Activated CD4-positive, alpha-beta memory T cell treated with anti-CD3 and anti-CD28 coated beads for 36 hours (primary cell): ENCODE data around the gene DVL2. TPM values are rescaled to one million over a fixed set of nuclear protein-coding genes. Genes with fewer than 3 reads are reported as not detected.
A peak's percentile ranks its signal among the peaks of the same experiment; 100 is the strongest.

ENCODE experiments used
- CTCF ChIA-PET: fragments of 350-600 bp; sonication (Branson Sonifier 250); formaldehyde crosslinking; loops from one replicate; lab custom pipeline; 2021; ENCODE audit warnings: antibody characterized with exemption, inconsistent platforms; lab: Charles Lee
- POLR2A ChIA-PET: fragments of 350-600 bp; sonication (Branson Sonifier 250); formaldehyde crosslinking; loops from one replicate; lab custom pipeline; 2021; ENCODE audit warnings: antibody characterized with exemption; lab: Charles Lee
- DNase-seq: peaks from one replicate; pipeline ENCODE4 v3.0.0-alpha.2; 2020
- H3K27ac Mint-ChIP-seq: one replicate; pipeline ENCODE4 v1.8.0; 2021; ENCODE audit warnings: mixed read lengths
- H3K27me3 Mint-ChIP-seq: one replicate; pipeline ENCODE4 v1.8.0; 2021; ENCODE audit warnings: mixed read lengths
- H3K36me3 Mint-ChIP-seq: one replicate; pipeline ENCODE4 v1.8.0; 2021; ENCODE audit warnings: mixed read lengths
- H3K4me1 Mint-ChIP-seq: one replicate; pipeline ENCODE4 v1.8.0; 2021; ENCODE audit warnings: low read depth, mixed read lengths
- H3K4me3 Mint-ChIP-seq: one replicate; pipeline ENCODE4 v1.8.0; 2021; ENCODE audit warnings: mild to moderate bottlenecking, mixed read lengths
- H3K9me3 Mint-ChIP-seq: one replicate; pipeline ENCODE4 v1.8.0; 2021; ENCODE audit warnings: mixed read lengths
- intact Hi-C: fragments of 100-400 bp; cut with micrococcal nuclease; formaldehyde crosslinking; loops from one replicate; pipeline ENCODE4 v1.15.1; 2023
- total RNA-seq, 2 experiments: library from RNA; stranded (reverse); gene quantifications; one replicate each; pipeline ENCODE4 v1.2.3, GENCODE V29; 2021

DVL2 gene
- total RNA-seq, 2 experiments from 2014 or later, result 44.7 to 48.2 TPM

GRCh38 chr17:7207120-7208001, 27.0 kb downstream of the DVL2 start:
- DNase-seq, result no peak
- CTCF ChIA-PET, result no interaction called here
- POLR2A ChIA-PET, result no interaction called here
- Mint-ChIP-seq H3K36me3 (no peaks in the 10 kb centered on the region), H3K27me3 (peaks cover 6% of the 10 kb centered on the region), H3K4me3 (no peak overlapping the region), H3K27ac (no peak overlapping the region), H3K9me3 (no peaks in the 10 kb centered on the region), H3K4me1 (peaks cover 21% of the 10 kb centered on the region)
- intact Hi-C loops, result no loop called here

GRCh38 chr17:7205561-7205960, 28.8 kb downstream of the DVL2 start:
- intact Hi-C loops, result loop anchor here (1.0 kb wide), 1 partner anchor 9 kb away; no protein-coding TSS in a partner anchor
- peak overlapping the region; percentile 36 for H3K4me3 Mint-ChIP-seq
- no peaks in the 10 kb centered on the region for H3K9me3 Mint-ChIP-seq
- no peaks in the 10 kb centered on the region for H3K27me3 Mint-ChIP-seq
- H3K27ac Mint-ChIP-seq, result peak overlapping the region; percentile 30
- no peaks in the 10 kb centered on the region for H3K36me3 Mint-ChIP-seq
- H3K4me1 Mint-ChIP-seq, result peaks cover 21% of the 10 kb centered on the region
- CTCF ChIA-PET, result interaction anchor here (1.3 kb wide), 1 partner anchor 91 kb away, joined by 5 read pairs; no protein-coding TSS in a partner anchor
- POLR2A ChIA-PET, result interaction anchor here (2.2 kb wide), 1 partner anchor 9 kb away, joined by 7 read pairs; no protein-coding TSS in a partner anchor
- no peak for DNase-seq

- H3K9me3 Mint-ChIP-seq, result no peaks in the 10 kb centered on the region
- H3K4me3 Mint-ChIP-seq, result peak overlapping the region; percentile 36
- peak overlapping the region; percentile 30 for H3K27ac Mint-ChIP-seq
- intact Hi-C loops, result loop anchor here (1.0 kb wide), 1 partner anchor 9 kb away; no protein-coding TSS in a partner anchor
- ChIA-PET CTCF (interaction anchor here (1.0 to 1.3 kb wide), 2 partner anchors 72 to 91 kb away, joined by 3 to 5 read pairs; no protein-coding TSS in a partner anchor), POLR2A (interaction anchor here (0.9 to 2.2 kb wide), 2 partner anchors 9 to 14 kb away, joined by 3 to 7 read pairs; partner anchors contain the start of gene DLG4)
- no peaks in the 10 kb centered on the region for H3K27me3 Mint-ChIP-seq
- H3K36me3 Mint-ChIP-seq, result no peaks in the 10 kb centered on the region
- peaks cover 21% of the 10 kb centered on the region for H3K4me1 Mint-ChIP-seq
- DNase-seq, result peak; percentile 94
Observed at GRCh38 chr17:7204828-7205461, 29.4 kb downstream of the DVL2 start.

- no peaks in the 10 kb centered on the region for H3K9me3 Mint-ChIP-seq
- H3K4me1 Mint-ChIP-seq, result peaks cover 21% of the 10 kb centered on the region
- H3K36me3 Mint-ChIP-seq, result no peaks in the 10 kb centered on the region
- intact Hi-C loops, result no loop called here
- DNase-seq, result no peak
- CTCF ChIA-PET, result interaction anchor here (1.0 to 1.3 kb wide), 2 partner anchors 71 to 92 kb away, joined by 3 to 5 read pairs; no protein-coding TSS in a partner anchor
- POLR2A ChIA-PET, result interaction anchor here (0.9 to 2.2 kb wide), 2 partner anchors 10 to 15 kb away, joined by 3 to 7 read pairs; partner anchors contain the start of gene DLG4
- no peaks in the 10 kb centered on the region for H3K27me3 Mint-ChIP-seq
- H3K4me3 Mint-ChIP-seq, result peak overlapping the region; percentile 36
- H3K27ac Mint-ChIP-seq, result peak overlapping the region; percentile 30
Observed at GRCh38 chr17:7204336-7204735, 30.0 kb downstream of the DVL2 start.

- Mint-ChIP-seq H3K27me3 (no peaks in the 10 kb centered on the region), H3K9me3 (no peaks in the 10 kb centered on the region), H3K27ac (no peak overlapping the region), H3K4me3 (no peak overlapping the region), H3K36me3 (no peaks in the 10 kb centered on the region), H3K4me1 (peaks cover 21% of the 10 kb centered on the region)
- ChIA-PET POLR2A (no interaction called here), CTCF (interaction anchor here (1.1 kb wide), 1 partner anchor 93 kb away, joined by 3 read pairs; no protein-coding TSS in a partner anchor)
- intact Hi-C loops, result no loop called here
- no peak for DNase-seq
Observed at GRCh38 chr17:7203391-7203790, 30.9 kb downstream of the DVL2 start.

- Mint-ChIP-seq H3K9me3 (no peaks in the 10 kb centered on the region), H3K36me3 (no peaks in the 10 kb centered on the region), H3K27me3 (no peaks in the 10 kb centered on the region), H3K4me3 (no peak overlapping the region), H3K4me1 (no peaks in the 10 kb centered on the region), H3K27ac (no peak overlapping the region)
- POLR2A ChIA-PET, result no interaction called here
- no peak for DNase-seq
- CTCF ChIA-PET, result no interaction called here
- intact Hi-C loops, result no loop called here
Observed at GRCh38 chr17:7196651-7197401, 37.5 kb downstream of the DVL2 start.

GRCh38 chr17:7195971-7196370, 38.3 kb downstream of the DVL2 start:
- intact Hi-C loops, result no loop called here
- H3K36me3 Mint-ChIP-seq, result no peaks in the 10 kb centered on the region
- no peak overlapping the region for H3K27ac Mint-ChIP-seq
- no peak overlapping the region for H3K4me3 Mint-ChIP-seq
- ChIA-PET CTCF (no interaction called here), POLR2A (no interaction called here)
- no peaks in the 10 kb centered on the region for H3K4me1 Mint-ChIP-seq
- H3K9me3 Mint-ChIP-seq, result no peaks in the 10 kb centered on the region
- H3K27me3 Mint-ChIP-seq, result no peaks in the 10 kb centered on the region
- no peak for DNase-seq

- H3K27me3 Mint-ChIP-seq, result no peaks in the 10 kb centered on the region
- ChIA-PET CTCF (no interaction called here), POLR2A (no interaction called here)
- intact Hi-C loops, result no loop called here
- H3K36me3 Mint-ChIP-seq, result no peaks in the 10 kb centered on the region
- H3K9me3 Mint-ChIP-seq, result no peaks in the 10 kb centered on the region
- no peaks in the 10 kb centered on the region for H3K4me1 Mint-ChIP-seq
- H3K4me3 Mint-ChIP-seq, result no peak overlapping the region
- H3K27ac Mint-ChIP-seq, result no peak overlapping the region
- DNase-seq, result no peak
Observed at GRCh38 chr17:7192271-7192937, 41.9 kb downstream of the DVL2 start.

GRCh38 chr17:7191571-7192270, 42.6 kb downstream of the DVL2 start:
- no peaks in the 10 kb centered on the region for H3K9me3 Mint-ChIP-seq
- no peak overlapping the region for H3K27ac Mint-ChIP-seq
- intact Hi-C loops, result no loop called here
- ChIA-PET POLR2A (no interaction called here), CTCF (interaction anchor here (1.2 kb wide), 1 partner anchor 15 kb away, joined by 6 read pairs; no protein-coding TSS in a partner anchor)
- no peak overlapping the region for H3K4me3 Mint-ChIP-seq
- peak; percentile 36 for DNase-seq
- H3K27me3 Mint-ChIP-seq, result no peaks in the 10 kb centered on the region
- no peaks in the 10 kb centered on the region for H3K36me3 Mint-ChIP-seq
- H3K4me1 Mint-ChIP-seq, result no peaks in the 10 kb centered on the region

GRCh38 chr17:7191069-7191468, 43.2 kb downstream of the DVL2 start:
- Mint-ChIP-seq H3K27me3 (no peaks in the 10 kb centered on the region), H3K27ac (no peak overlapping the region), H3K4me3 (no peak overlapping the region), H3K4me1 (no peaks in the 10 kb centered on the region), H3K36me3 (no peaks in the 10 kb centered on the region), H3K9me3 (no peaks in the 10 kb centered on the region)
- DNase-seq, result no peak
- ChIA-PET CTCF (interaction anchor here (1.2 kb wide), 1 partner anchor 14 kb away, joined by 6 read pairs; no protein-coding TSS in a partner anchor), POLR2A (no interaction called here)
- intact Hi-C loops, result no loop called here
